K562 (cell line): ENCODE results near the gene ZMAT2. TPM values are rescaled to one million over a fixed set of nuclear protein-coding genes. Genes with fewer than 3 reads are reported as not detected.

Experiments
- BHLHE40 ChIP-seq: IDR thresholded peaks from 2 replicates; pipeline ENCODE4 v1.6.1; 2011; ENCODE audit warnings: low read length, improper control_type of control experiment
- HDAC2 ChIP-seq: fragments of 450-650 bp; IDR thresholded peaks from 2 replicates; pipeline ENCODE4 v1.6.1; 2016; ENCODE audit warnings: mild to moderate bottlenecking
- HMG20B ChIP-seq: fragments of 250-450 bp; sonication (Bioruptor Pico); IDR thresholded peaks from 2 replicates; pipeline ENCODE4 v1.5.0; 2021; ENCODE audit warnings: mild to moderate bottlenecking
- MCM5 ChIP-seq: fragments of 450-650 bp; IDR thresholded peaks from 2 replicates; pipeline ENCODE4 v1.6.1; 2016; ENCODE audit warnings: low read depth
- MIER1 ChIP-seq: fragments of 450-650 bp; IDR thresholded peaks from 2 replicates; pipeline ENCODE4 v1.6.1; 2016; ENCODE audit warnings: antibody characterized with exemption, mild to moderate bottlenecking, low read depth
- NFATC3 ChIP-seq: fragments of 450-650 bp; IDR thresholded peaks from 2 replicates; pipeline ENCODE4 v1.6.1; 2017; ENCODE audit warnings: mild to moderate bottlenecking
- PURB ChIP-seq: sonication (generic); formaldehyde crosslinking; IDR thresholded peaks from 2 replicates; pipeline ENCODE4 v1.9.0; 2021; ENCODE audit warnings: low read depth, mild to moderate bottlenecking, missing genetic modification reagents
- SMARCA5 ChIP-seq: fragments of 450-650 bp; IDR thresholded peaks from 2 replicates; pipeline ENCODE4 v1.6.1; 2016
- TCF7 ChIP-seq: sonication (generic); IDR thresholded peaks from 2 replicates; pipeline ENCODE4 v1.6.1; 2016; ENCODE audit warnings: antibody characterized with exemption, borderline replicate concordance
- TGIF2 ChIP-seq: sonication (generic); formaldehyde crosslinking; IDR thresholded peaks from 2 replicates; pipeline ENCODE4 v1.8.1; 2022; ENCODE audit warnings: mild to moderate bottlenecking, missing genetic modification reagents, moderate library complexity
- TOE1 ChIP-seq, 2 experiments: fragments of 450-650 bp in 1 of 2; sonication (generic) in 1 of 2; formaldehyde crosslinking in 1 of 2; IDR thresholded peaks; 2 replicates each; pipeline versions ENCODE4 v1.7.1 to v1.8.0; 2016 to 2022; ENCODE audit warnings: borderline replicate concordance in 2 of 2, mild to moderate bottlenecking in 2 of 2, antibody characterized with exemption in 1 of 2, inconsistent platforms in 1 of 2, low read depth in 1 of 2, missing genetic modification reagents in 1 of 2, moderate library complexity in 1 of 2
- ZFPM2 ChIP-seq: fragments of 250-450 bp; sonication (Bioruptor Pico); IDR thresholded peaks from 2 replicates; pipeline ENCODE4 v1.5.1; 2022; ENCODE audit warnings: mild to moderate bottlenecking
- ZNF146 ChIP-seq: IDR thresholded peaks from one replicate; pipeline ENCODE4 v1.6.1; 2018; ENCODE audit warnings: missing compliant biosample characterization; ENCODE audit not compliant: unreplicated experiment
- ZNF212 ChIP-seq: fragments of 450-650 bp; formaldehyde crosslinking; IDR thresholded peaks from 2 replicates; pipeline ENCODE4 v1.4.0; 2020; ENCODE audit warnings: mild to moderate bottlenecking
- polyA plus RNA-seq, 8 experiments: library from polyadenylated mRNA; depleted of rRNA in 4 of 8; stranded (reverse) in 5 of 8; unstranded in 3 of 8; fragments of >200 nt; fragmentation: Nextera tagmentation in 2 of 8; fragmentation: Illumina TruSeq in 1 of 8; extraction: Ambion mirVana in 2 of 8; extraction: Trizol in 1 of 8; gene quantifications; 2 replicates each; pipeline versions ENCODE4 v1.2.1 to v1.2.3, GENCODE V29; 2011 to 2014; ENCODE audit warnings: inconsistent platforms in 1 of 8, missing spikeins in 1 of 8
- total RNA-seq, 7 experiments: library from RNA; depleted of rRNA in 6 of 7; stranded (reverse); fragments of >200 nt in 6 of 7; fragmentation: Illumina TruSeq in 2 of 7; extraction: Trizol in 2 of 7; gene quantifications; 2 replicates each; pipeline versions ENCODE4 v1.2.1 to v1.2.3, GENCODE V29; 2011 to 2021; ENCODE audit warnings: low replicate concordance in 1 of 7
- TF ChIP-seq, protein P1 (sequence below): sonication (generic); formaldehyde crosslinking; IDR thresholded peaks from 2 replicates; pipeline ENCODE4 v1.8.0; 2022; ENCODE audit warnings: missing genetic modification reagents, mild to moderate bottlenecking, borderline replicate concordance
- TF ChIP-seq, protein P2 (sequence below): fragments of 450-650 bp; IDR thresholded peaks from 2 replicates; pipeline ENCODE4 v1.6.1; 2016; ENCODE audit warnings: low read depth

ZMAT2 gene
- total and polyA plus RNA-seq, 9 of the 15 experiments (the other 6 are each of a cell fraction or from before 2014, with no cell fraction given) = 44.2 to 101 (median 69.2) TPM

DNA sequence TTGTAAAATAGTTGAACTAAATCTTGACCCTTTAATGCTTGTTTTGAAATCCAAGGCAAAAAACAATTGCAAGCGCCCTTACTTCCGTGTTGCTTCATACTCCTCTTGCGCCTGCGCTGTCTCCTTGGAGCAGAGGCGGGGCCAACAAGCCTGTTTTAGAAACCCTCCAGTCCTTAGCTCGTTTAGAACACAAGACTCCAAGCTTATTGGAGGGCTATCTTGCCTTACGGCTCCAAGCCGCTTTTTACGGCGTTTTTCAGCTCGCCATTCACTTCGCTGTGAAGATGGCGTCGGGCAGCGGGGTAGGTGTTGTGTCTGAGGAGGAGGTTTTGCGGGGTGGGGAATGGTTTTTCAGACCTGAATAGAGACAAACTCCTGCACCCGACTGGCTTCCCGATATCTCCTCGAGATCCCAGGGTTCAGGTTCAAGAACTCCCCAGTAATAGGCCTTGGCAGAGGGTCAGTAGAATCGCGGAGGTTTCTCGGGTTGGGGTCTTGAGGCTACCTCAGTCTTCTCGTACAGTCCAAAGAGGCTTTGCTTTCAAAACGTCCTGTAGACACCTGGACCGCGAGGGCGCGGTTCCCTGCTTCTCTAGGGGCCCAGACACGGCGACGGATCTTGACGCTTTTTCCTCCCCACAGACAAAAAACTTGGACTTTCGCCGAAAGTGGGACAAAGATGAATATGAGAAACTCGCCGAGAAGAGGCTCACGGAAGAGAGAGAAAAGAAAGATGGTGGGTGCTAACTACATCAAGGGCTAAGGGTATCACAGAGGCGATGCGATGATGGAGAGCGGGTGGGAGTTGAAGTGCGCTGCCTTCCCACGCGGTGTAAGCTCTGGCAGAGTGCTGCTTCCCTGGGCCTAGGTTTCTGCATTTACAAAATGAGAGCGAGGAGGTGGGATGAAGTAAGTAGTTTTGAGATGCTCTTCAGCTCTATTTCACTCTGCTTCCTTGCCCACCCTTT is at the start of gene ZMAT2 (continued):
- TF ChIP-seq, protein P1, sequence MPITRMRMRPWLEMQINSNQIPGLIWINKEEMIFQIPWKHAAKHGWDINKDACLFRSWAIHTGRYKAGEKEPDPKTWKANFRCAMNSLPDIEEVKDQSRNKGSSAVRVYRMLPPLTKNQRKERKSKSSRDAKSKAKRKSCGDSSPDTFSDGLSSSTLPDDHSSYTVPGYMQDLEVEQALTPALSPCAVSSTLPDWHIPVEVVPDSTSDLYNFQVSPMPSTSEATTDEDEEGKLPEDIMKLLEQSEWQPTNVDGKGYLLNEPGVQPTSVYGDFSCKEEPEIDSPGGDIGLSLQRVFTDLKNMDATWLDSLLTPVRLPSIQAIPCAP (CRISPR knock-in tag) = no peak
- TF ChIP-seq BHLHE40 (no peak), SMARCA5 (no peak), HMG20B (CRISPR knock-in tag) (no peak), PURB (CRISPR knock-in tag) (no peak), TOE1 (IDR thresholded peaks at IDR 0.05; ENCODE audit: borderline replicate concordance) (0 out of 2 replicates have a peak, but pooled peaks have one; percentile 21), TOE1 (CRISPR knock-in tag; IDR thresholded peaks at IDR 0.05; ENCODE audit: borderline replicate concordance, low read depth) (no peak), ZFPM2 (CRISPR knock-in tag) (no peak), HDAC2 (0 out of 2 replicates have a peak, but pooled peaks have one; percentile 18), TCF7 (peak; percentile 69), MCM5 (no peak), TGIF2 (CRISPR knock-in tag) (no peak), ZNF146 (CRISPR knock-in tag) (no peak), MIER1 (no peak), ZNF212 (CRISPR knock-in tag) (no peak), NFATC3 (no peak)
- TF ChIP-seq, protein P2, sequence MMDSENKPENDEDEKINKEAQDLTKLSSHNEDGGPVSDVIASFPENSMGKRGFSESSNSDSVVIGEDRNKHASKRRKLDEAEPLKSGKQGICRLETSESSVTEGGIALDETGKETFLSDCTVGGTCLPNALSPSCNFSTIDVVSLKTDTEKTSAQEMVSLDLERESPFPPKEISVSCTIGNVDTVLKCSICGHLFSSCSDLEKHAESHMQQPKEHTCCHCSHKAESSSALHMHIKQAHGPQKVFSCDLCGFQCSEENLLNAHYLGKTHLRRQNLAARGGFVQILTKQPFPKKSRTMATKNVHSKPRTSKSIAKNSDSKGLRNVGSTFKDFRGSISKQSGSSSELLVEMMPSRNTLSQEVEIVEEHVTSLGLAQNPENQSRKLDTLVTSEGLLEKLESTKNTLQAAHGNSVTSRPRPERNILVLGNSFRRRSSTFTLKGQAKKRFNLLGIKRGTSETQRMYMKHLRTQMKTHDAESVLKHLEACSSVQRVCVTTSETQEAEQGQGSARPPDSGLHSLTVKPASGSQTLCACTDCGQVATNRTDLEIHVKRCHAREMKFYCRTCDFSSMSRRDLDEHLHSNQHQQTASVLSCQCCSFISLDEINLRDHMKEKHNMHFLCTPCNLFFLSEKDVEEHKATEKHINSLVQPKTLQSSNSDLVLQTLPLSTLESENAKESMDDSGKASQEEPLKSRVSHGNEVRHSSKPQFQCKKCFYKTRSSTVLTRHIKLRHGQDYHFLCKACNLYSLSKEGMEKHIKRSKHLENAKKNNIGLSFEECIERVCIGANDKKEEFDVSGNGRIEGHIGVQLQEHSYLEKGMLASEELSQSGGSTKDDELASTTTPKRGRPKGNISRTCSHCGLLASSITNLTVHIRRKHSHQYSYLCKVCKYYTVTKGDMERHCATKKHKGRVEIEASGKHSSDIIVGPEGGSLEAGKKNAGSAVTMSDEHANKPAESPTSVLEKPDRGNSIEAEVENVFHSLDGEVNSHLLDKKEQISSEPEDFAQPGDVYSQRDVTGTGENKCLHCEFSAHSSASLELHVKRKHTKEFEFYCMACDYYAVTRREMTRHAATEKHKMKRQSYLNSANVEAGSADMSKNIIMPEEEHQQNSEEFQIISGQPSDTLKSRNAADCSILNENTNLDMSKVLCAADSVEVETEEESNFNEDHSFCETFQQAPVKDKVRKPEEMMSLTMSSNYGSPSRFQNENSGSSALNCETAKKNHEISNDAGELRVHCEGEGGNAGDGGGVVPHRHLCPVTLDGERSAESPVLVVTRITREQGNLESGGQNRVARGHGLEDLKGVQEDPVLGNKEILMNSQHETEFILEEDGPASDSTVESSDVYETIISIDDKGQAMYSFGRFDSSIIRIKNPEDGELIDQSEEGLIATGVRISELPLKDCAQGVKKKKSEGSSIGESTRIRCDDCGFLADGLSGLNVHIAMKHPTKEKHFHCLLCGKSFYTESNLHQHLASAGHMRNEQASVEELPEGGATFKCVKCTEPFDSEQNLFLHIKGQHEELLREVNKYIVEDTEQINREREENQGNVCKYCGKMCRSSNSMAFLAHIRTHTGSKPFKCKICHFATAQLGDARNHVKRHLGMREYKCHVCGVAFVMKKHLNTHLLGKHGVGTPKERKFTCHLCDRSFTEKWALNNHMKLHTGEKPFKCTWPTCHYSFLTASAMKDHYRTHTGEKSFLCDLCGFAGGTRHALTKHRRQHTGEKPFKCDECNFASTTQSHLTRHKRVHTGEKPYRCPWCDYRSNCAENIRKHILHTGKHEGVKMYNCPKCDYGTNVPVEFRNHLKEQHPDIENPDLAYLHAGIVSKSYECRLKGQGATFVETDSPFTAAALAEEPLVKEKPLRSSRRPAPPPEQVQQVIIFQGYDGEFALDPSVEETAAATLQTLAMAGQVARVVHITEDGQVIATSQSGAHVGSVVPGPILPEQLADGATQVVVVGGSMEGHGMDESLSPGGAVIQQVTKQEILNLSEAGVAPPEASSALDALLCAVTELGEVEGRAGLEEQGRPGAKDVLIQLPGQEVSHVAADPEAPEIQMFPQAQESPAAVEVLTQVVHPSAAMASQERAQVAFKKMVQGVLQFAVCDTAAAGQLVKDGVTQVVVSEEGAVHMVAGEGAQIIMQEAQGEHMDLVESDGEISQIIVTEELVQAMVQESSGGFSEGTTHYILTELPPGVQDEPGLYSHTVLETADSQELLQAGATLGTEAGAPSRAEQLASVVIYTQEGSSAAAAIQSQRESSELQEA = no peak
